T-helper 2 cell treated with Interferon-gamma antibody and Interleukin-4, amounts not matched to agents 100 ng/mL and 5 ng/mL, for 36 hours (primary cell): ENCODE data around the gene DOHH. TPM values are rescaled to one million over a fixed set of nuclear protein-coding genes. Genes with fewer than 3 reads are reported as not detected.

Source experiments
- intact Hi-C: fragments of 100-400 bp; cut with micrococcal nuclease; formaldehyde crosslinking; loops from one replicate; pipeline ENCODE4 v1.15.1; 2023
- total RNA-seq: library from RNA; stranded (reverse); gene quantifications from 2 replicates; pipeline ENCODE4 v1.2.3, GENCODE V29; 2022

The DOHH gene
- total RNA-seq, 1 donor from 2014 or later, result 16.2 TPM

DNA sequence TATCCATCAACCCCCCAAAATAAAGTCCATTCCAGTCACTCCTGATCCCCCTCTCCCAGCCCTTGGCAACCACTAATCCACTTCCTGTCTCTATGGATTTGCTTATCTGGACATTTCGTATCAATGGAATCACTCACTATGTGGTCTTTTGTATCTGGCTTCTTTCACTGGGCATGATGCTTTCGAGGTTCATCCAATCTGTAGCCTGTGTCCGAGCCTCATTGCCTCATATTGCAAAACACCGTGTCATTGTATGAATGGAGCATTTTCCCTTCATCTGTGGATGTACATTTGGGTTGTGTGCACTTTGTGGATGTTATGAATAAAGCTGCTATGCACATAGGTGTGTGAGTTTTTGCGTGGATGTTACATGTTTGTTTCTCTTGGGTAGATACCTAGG, 4.3 kb upstream of the DOHH start:
- intact Hi-C loops, result loop anchor here (5.0 to 10.0 kb wide), 3 partner anchors 53 to 1350 kb away; partner anchors contain the start of genes AP3D1 and MFSD12

- intact Hi-C loops, result loop anchor here (10.0 kb wide), 2 partner anchors 548 to 1348 kb away; partner anchors contain the start of gene AP3D1
Observed at GRCh38 chr19:3503036-3503572, 2.6 kb upstream of the DOHH start.

DNA sequence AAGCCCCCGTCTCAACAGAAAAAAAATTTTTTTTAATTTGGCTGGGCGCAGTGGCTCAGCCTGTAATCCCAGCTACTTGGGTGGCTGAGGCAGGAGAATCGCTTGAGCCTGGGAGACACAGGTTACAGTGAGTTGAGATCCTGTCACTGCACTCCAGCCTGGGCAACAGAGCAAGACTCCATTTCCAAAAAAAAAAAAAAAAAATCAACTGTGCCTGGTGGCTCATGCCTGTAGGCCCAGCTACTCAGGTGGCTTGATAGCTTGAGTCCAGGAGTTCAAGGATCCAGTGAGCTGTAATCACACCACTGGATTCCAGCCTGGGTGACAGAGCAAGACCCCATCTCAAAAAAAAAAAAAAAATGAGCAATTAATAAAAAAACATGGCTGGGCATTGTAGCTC, 1.3 kb upstream of the DOHH start:
- intact Hi-C loops, result loop anchor here (10.0 kb wide), 2 partner anchors 547 to 1347 kb away; partner anchors contain the start of gene AP3D1

DNA sequence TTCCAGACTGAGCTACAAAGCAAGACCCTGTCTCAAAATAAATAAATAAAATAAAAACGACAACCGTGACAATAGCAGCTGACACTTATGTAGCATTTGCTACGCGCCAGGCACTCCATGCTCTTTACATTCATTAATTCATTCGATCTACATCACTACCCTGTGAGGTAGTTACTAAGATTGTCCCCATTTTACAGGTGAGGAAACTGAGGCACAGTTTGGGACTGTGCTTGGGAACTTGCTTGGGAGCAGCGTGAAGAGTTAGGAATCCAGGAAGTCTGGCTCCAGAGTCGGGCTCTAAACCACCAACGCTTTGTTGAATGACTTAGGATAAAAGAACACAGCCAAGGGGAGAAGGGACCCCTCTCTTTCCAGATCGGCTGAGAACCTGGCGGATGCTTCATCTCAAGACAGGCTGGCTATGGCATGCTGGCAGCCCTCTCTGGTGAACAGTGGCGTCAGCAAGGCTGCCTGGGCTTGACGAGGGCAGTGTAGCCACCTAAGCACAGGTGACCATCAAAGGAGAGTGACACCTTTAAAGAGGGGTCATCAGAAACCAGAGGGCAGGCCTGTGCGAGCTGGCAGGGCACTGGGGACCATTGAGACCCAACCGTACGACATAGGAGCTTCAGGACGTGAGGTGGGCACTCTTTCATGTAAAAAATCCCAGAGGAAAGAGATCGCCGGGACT, 591 bp downstream of the DOHH start:
- intact Hi-C loops, result loop anchor here (10.0 kb wide), 2 partner anchors 545 to 1345 kb away; partner anchors contain the start of gene AP3D1

DNA sequence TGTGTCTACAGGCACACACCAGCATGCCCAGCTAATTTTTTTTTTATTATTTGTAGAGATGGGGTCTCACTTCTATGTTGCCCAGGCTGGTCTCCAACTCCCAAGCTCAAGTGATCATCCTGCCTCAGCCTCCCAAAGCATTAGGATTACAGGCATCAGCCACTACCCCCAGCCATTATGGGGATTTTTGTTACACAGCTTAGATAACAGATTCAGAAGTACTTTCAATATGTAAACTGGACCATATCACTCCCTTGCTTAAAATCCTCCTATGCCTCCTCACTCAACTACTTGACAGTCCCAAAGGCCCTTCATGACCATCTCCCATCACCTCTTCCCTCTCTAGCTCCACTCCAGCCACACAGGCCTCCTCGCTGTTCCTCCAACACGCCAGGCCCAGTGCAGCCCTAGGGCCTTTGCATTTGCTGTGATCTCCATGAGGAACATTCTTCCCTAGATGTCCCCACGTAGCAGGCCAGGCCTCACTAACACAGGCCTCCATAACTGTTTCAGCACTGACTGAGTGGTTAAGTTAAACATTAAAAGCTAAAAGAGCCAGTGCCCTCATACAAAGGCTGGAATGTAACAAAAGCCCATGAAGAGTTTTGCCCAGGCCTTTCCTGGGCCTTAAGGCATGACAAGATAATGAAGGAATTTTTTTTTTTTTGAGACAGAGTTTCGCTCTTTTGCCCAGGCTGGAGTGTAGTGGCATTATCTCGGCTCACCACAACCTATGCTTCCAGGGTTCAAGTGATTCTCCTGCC, 2.5 kb downstream of the DOHH start:
- intact Hi-C loops, result no loop called here

GRCh38 chr19:3496392-3497273, 3.8 kb downstream of the DOHH start:
- intact Hi-C loops, result no loop called here

GRCh38 chr19:3494559-3494958, 5.9 kb downstream of the DOHH start:
- intact Hi-C loops, result no loop called here

DNA sequence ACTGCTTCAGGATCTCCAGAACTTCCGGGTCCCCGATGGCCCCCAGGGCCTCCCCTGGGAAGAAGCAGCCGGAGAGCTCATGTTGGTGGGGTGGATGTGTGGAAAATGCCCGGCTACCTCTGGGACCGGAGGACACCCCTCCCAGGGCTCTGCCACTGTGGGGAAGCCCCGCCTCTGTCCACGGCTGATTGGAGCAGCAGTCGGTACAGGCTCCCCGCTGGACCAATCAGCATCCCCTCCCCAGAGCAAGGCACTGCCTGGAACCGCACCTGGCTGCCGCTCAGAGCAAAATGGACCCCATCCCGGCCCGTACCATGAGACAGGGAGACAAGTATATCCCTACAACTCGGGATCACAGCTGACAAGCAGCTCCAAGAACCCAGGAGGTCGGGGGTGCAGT, 6.4 kb downstream of the DOHH start:
- intact Hi-C loops, result no loop called here

DNA sequence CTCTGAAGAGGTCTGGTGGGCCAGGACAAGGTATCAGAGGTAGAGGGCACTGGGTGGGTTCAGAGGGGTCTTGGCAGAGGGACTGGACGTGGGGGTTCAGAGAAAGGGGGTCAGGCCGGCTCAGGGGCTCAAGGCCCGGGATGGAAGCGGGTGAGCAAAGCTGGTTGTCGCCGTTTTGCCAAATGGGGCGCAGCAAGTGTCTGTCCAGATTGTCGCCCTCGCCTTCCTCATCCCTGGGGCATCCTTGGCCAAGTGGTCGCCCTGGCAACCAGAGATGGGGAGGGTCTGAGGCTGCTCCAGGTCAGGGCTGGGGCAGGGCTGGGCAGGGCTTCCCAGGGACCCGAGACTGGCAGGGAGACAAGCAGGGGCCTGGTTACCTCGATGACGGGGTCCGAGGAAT, 6.8 kb downstream of the DOHH start:
- intact Hi-C loops, result no loop called here

- intact Hi-C loops, result no loop called here
Observed at GRCh38 chr19:3492919-3493318, 7.6 kb downstream of the DOHH start.

DNA sequence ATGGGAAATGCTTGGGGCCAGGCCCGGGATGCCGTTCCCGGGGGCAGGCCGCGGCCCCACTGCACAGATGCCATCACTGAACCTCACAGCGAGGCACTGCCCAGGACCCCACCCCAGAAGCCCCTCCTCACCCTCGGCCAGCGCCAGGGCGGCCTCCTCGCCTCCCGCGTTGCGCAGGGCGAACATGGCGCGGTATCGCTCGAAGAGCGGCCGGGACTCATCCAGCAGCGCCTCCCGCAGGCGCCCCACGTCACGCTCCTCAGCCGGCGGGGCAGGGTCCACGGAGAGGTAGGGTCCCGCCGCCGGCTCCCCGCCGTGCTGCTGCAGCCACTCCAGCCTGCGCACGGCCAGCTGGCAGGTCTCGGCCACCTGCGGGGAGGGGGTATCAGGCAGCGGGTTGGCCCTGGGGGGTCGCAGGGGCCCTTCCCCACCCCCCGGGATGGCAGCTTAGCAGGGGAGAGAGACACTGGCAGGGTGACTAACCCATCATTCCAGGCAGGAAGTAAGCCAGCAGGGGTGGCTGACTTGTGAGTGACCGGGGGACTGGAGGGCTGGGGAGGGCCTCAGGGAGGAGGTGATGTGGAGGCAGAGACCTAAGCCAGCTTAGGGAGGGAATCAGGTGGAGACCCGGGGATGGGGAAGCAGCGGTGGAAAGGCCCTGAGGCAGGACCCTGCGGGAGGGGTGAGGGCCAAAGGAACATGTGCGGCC, 8.2 kb downstream of the DOHH start:
- intact Hi-C loops, result no loop called here

- intact Hi-C loops, result no loop called here
Observed at GRCh38 chr19:3491396-3492119, 8.9 kb downstream of the DOHH start.

DNA sequence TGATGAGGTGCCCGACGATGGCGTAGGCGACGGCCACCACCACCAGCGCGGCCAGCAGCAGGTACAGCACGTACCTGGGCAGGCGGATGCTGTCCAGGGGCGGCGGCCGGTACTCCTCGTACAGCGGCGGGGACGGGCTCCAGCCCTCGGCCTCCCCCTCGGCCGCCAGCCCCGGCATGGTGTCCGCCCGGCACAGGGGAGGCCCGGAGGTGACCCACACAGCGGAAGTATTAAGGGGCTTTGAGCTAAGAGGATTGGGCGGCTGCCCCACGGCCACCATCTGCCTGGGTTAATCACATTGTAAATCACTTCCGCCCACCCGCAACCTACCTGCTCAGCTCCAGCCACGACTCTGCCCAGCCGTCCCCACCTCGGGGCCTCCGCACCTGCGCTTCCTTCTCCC, 17.2 kb downstream of the DOHH start, which contains the start of gene SMIM44:
Gene SMIM44, minus strand, starts transcription at position 216 of the 403 bp plus-strand sequence. Its CDS starts 38 bp downstream, at position 178.
- intact Hi-C loops, result no loop called here

DNA sequence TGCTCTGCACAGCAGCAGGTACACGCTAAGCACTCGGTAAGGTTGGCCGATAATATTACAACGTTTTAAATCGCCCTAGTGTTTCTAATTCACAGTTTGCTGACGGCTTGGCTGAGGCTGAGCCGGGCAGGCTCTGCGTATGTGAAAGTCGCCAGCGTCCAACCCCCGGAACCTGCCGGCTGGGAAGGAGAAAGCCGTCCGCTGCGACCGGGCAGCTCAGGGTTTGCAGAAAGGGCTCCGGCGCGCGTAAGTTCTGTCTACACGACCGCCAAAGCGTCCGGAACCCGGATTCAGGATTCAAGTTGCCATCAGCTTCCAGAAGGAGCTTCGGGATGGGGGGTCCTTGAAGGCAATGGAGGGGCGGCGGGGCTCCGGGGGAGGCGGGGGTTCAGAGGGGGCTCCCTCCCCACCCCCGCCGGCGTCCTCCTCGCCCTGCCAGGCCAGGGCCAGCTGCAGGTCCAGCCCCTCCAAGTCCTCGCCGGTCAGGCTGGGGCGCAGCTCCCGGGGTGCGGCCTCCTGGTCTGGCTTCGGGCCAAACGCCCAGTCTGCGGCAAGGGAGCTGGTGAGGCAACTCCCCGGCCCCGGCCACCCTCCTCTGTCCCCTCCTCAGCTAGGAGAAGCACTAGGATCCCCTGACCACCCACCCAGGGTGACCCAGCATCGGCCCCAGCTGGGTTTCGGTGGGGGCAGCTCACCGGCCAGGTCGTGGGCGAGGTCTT, 17.8 kb downstream of the DOHH start:
- intact Hi-C loops, result no loop called here

DNA sequence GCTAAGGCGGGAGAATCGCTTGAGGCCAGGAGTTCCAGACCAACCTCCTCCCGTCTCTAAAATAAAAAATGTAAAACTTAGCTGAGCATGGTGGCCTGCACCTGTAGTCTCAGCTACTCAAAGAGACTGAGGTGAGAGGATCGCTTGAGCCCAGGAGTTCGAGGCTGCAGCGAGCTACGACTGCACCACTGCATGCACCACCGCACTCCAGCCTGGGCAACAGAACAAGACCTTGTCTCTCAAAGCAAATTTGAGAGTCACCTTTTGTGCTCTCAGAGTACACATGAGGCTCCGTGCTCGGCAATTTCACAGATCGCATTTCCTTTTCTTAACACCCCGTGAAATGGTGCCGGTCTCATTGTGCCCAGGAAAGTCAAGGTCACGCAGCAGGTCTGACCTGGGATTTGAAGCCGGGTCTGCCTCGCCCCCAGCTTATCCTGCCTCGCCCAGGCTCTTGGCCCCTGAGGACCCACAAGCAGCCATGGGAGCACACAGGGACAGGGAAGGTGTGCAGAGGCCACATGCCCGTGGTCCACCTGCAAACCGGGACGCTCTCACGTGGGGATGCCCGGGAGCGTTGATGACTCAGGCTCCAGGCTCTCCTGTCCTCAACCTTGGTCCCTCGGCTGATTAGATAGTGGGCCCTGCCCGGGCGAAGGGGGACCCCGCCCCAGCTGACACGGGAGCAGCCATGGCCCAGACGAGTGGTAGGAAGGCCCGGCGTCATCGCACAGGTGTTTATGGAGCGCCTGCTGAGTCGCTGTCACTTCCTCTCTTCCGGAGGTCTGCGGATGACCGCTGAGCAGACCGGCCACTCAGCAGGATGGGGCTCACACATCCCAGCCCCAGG, 19.0 kb downstream of the DOHH start:
- intact Hi-C loops, result no loop called here

DNA sequence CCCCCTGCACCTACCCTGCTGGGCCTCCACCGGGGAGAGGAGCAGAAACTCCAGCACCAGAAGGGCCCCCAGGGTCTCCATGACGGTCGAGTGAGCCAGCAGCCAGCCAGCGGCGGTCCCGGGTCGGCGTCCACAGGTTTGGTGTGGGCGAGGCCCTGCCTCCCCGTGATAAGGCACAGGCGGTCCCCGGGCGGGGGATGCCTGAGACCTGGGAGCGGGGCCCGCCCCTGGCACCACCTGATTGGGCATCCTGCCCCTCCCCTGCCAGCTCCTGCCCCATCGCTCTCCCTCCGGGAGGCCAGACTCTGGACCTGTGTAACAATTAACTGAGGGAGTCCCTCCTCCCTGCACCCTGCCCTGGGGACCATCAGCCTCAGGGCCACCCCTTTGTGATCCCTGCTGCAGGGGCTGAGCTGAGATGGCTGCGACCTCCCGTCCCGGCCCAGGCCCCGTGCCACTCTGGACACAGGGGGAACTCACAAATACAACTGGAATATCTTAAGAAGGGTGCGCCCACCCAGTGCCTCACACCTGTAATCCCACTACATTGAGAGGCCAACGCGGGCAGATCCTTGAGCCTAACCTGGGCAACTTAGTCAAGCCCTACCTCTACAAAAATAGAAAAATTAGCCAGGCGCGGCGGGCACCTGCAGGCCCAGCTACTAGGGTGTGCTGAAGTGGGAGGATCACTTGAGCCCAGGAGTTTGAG, 19.9 kb downstream of the DOHH start, which contains the start of gene SMIM24:
Gene SMIM24, minus strand, starts transcription at position 143 of the 709 bp plus-strand sequence. Its CDS starts 62 bp downstream, at position 81.
- intact Hi-C loops, result no loop called here

DNA sequence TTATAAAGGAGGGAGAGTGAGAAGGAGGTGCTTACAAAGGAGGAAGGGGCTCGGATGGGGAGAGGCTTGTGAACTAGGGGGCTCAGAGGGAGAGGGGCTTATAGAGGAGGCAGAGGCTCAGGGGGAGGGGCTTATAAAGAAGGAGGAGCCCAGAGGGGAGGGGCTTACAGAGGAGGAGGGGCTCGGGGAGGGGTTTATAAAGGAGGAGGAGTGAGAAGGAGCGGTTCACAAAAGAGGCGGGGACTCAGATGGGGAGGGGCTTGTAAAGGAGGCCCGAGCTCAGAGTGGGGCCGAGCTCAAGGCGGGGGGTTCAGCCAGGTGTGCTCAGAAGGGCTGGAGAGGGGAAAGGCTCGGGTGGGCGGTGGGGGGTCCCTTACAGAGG, 20.6 kb downstream of the DOHH start:
- intact Hi-C loops, result no loop called here
